Immature natural killer cell (primary cell): ENCODE results near the gene TTL. TPM values are rescaled to one million over a fixed set of nuclear protein-coding genes. Genes with fewer than 3 reads are reported as not detected.
A peak's percentile ranks its signal among the peaks of the same experiment; 100 is the strongest.

Experiments used
- DNase-seq, 3 donors: peaks; one replicate each; pipeline ENCODE4 v3.0.0; 2022; ENCODE audit warnings: mixed read lengths in 1 of 3
- H3K27ac Mint-ChIP-seq, 6 donors: one replicate each; pipeline ENCODE4 v1.8.0; 2020; ENCODE audit warnings: mixed read lengths in 6 of 6, mild to moderate bottlenecking in 5 of 6, inconsistent platforms in 4 of 6, moderate library complexity in 3 of 6
- H3K27me3 Mint-ChIP-seq, 3 donors: one replicate each; pipeline ENCODE4 v1.8.0; 2020 to 2021; ENCODE audit warnings: low read depth in 3 of 3, mild to moderate bottlenecking in 3 of 3, mixed read lengths in 3 of 3, moderate library complexity in 3 of 3, inconsistent platforms in 1 of 3
- H3K36me3 Mint-ChIP-seq, 3 donors: one replicate each; pipeline ENCODE4 v1.8.0; 2020; ENCODE audit warnings: mixed read lengths in 3 of 3, inconsistent platforms in 2 of 3, mild to moderate bottlenecking in 2 of 3
- H3K4me1 Mint-ChIP-seq, 2 donors: one replicate each; pipeline ENCODE4 v1.8.0; 2020; ENCODE audit warnings: inconsistent platforms in 2 of 2, mild to moderate bottlenecking in 2 of 2, mixed read lengths in 2 of 2, moderate library complexity in 1 of 2
- H3K4me3 Mint-ChIP-seq, 5 donors: one replicate each; pipeline ENCODE4 v1.8.0; 2020; ENCODE audit warnings: mild to moderate bottlenecking in 5 of 5, mixed read lengths in 5 of 5, inconsistent platforms in 3 of 5, moderate library complexity in 3 of 5
- H3K9me3 Mint-ChIP-seq, 6 donors: one replicate each; pipeline ENCODE4 v1.8.0; 2020; ENCODE audit warnings: mild to moderate bottlenecking in 6 of 6, mixed read lengths in 6 of 6, inconsistent platforms in 4 of 6, moderate library complexity in 3 of 6
- polyA plus RNA-seq, 3 donors: library from polyadenylated mRNA; unstranded; fragments of 300-500 nt; fragmentation: Illumina TruSeq; gene quantifications; one replicate each; pipeline ENCODE4 v1.2.3, GENCODE V29; 2021

Gene TTL
- polyA plus RNA-seq, 3 donors from 2014 or later = 1.6 to 2.1 (median 1.7) TPM

DNA sequence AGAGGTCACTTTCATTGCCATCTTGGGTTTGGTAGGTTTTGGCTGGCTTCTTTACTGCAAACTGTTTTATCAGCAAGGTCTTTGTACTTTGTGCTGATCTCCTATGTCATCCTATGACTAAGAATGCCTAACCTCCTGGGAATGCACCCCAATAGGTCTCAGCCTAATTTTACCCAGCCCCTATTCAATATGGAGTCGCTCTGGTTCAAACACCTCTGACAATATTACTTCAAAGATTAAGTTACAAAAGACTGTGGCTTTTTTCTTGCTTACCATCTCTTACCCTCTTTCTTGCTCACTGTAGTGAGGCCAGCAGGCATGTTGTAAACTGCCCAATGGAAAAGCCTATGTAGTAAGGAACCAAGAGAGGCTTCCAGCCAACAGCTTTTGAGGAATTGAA is 30.6 kb upstream of the TTL start:
- no peak for DNase-seq
- Mint-ChIP-seq H3K4me1 (no peaks in the 10 kb centered on the region), H3K4me3 (no peak overlapping the region), H3K27me3 (peaks cover 0 to 5% (median 0%) of the 10 kb centered on the region in 3 donors), H3K9me3 (no peaks in the 10 kb centered on the region), H3K27ac (no peak overlapping the region), H3K36me3 (no peaks in the 10 kb centered on the region)

DNA sequence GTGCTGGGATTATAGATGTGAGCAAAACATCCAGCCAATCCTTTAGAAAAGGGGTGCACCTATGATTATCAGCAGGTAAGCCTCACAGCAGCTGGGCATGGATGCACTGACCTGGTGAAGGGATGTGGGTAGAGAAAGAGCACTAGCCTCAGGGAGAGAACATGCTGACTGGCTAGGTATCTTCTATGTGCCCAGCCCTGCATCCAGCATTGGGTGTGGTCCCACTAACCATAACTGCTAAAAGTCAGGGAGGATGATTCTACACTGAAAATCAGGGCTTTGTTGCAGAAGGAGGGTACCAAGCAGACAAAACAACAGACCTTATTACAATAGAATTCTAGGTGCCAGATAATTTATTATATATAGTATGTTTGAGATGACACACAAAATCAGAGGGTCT is 27.4 kb upstream of the TTL start:
- Mint-ChIP-seq H3K4me1 (no peaks in the 10 kb centered on the region), H3K9me3 (no peaks in the 10 kb centered on the region), H3K27me3 (peaks cover 0 to 3% (median 3%) of the 10 kb centered on the region in 3 donors), H3K27ac (no peak overlapping the region), H3K4me3 (no peak overlapping the region), H3K36me3 (no peaks in the 10 kb centered on the region)
- no peak for DNase-seq

DNA sequence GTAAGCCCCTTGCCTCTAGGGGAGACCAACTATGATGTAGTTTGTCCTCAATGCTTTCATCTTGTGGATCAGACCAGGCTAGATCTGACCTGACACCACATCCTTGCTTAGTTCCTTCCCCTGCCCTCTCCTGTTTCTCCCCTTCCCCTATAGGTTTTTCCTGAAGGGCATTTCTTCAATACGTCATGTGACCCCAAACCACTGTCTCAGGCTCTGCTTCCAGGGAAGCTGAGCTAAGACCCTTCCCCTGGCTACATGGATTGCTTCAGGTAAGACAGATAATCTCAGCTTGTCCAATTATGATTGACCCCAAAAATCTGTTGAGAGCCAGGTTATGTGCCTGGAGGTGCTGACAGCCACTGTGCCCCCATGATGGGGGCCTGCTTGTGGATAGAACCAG is 22.6 kb upstream of the TTL start:
- Mint-ChIP-seq H3K36me3 (no peaks in the 10 kb centered on the region), H3K27ac (no peak overlapping the region), H3K4me1 (no peaks in the 10 kb centered on the region), H3K4me3 (no peak overlapping the region), H3K9me3 (peaks cover 0 to 1% (median 0%) of the 10 kb centered on the region in 6 donors), H3K27me3 (peaks cover 0 to 16% (median 4%) of the 10 kb centered on the region in 3 donors)
- no peak for DNase-seq

DNA sequence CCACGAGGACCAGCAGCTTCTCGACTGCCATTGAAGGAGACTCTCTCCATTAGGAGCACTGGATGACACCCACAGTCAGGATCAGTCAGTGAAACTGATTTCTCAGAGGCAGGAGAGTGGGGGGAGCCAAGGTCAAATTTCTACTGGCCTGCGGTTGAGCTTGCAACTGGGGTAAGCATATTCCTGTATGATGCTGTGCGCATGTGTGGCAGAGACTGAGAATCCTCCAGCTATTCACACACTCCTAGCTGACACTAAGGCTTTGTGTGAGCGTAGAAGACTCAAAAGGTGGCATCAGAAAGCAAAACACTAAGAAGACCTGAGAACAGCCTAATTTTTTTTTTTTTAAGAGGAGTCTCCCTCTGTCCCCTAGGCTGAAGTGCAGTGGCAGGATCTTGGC is 19.8 kb upstream of the TTL start:
- DNase-seq = no peak
- H3K4me1 Mint-ChIP-seq = no peaks in the 10 kb centered on the region
- H3K4me3 Mint-ChIP-seq = no peak overlapping the region
- peaks cover 0 to 1% (median 0%) of the 10 kb centered on the region in 6 donors for H3K9me3 Mint-ChIP-seq
- no peaks in the 10 kb centered on the region for H3K36me3 Mint-ChIP-seq
- peaks cover 0 to 18% (median 2%) of the 10 kb centered on the region in 3 donors for H3K27me3 Mint-ChIP-seq
- no peak overlapping the region for H3K27ac Mint-ChIP-seq

DNA sequence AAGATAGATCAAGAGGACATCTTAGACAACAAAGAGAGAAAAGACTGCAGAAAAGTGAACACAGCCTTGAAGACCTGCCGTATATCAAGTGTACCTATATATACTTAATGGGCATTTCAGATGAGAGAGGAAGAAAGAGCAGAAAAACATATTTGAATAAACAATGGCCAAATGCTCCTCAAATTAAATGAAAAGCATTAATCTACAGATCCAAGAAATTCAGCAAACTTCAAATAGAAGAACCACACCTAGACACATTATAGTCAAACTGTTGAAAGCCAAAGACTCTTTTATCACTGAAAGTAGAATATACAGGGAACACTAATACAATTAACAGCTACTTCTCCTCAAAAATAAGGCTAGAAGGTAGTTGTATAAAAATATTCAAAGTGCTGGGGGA is 18.7 kb upstream of the TTL start:
- Mint-ChIP-seq H3K4me1 (no peaks in the 10 kb centered on the region), H3K27ac (no peak overlapping the region), H3K9me3 (peaks cover 0 to 1% (median 0%) of the 10 kb centered on the region in 6 donors), H3K27me3 (peaks cover 0 to 21% (median 2%) of the 10 kb centered on the region in 3 donors), H3K36me3 (peaks cover 0 to 3% (median 0%) of the 10 kb centered on the region in 3 donors), H3K4me3 (no peak overlapping the region)
- DNase-seq = no peak

DNA sequence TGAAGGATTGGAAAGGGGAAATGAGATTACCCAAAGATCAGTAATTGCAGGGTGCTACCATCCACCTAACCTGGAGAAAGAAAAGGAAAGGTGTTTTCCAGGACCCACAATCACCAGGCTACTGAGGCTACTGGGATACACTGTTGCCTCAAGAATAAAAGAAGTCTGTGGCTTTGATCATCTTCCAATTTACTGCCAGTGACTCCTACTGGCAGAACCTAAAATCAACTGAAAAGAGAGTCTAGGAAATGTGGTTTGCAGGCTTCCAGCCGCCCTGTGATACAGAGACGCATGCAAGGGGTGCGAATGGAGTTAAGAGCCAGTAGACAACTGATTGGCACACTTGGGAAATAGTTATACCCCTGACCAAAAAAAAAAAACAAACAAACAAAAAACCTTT is 16.6 kb upstream of the TTL start:
- no peaks in the 10 kb centered on the region for H3K4me1 Mint-ChIP-seq
- no peak overlapping the region for H3K4me3 Mint-ChIP-seq
- H3K36me3 Mint-ChIP-seq = peaks cover 0 to 3% (median 0%) of the 10 kb centered on the region in 3 donors
- no peak for DNase-seq
- H3K27ac Mint-ChIP-seq = no peak overlapping the region
- H3K27me3 Mint-ChIP-seq = peaks cover 2 to 18% (median 2%) of the 10 kb centered on the region in 3 donors
- H3K9me3 Mint-ChIP-seq = peaks cover 0 to 1% (median 0%) of the 10 kb centered on the region in 6 donors

DNA sequence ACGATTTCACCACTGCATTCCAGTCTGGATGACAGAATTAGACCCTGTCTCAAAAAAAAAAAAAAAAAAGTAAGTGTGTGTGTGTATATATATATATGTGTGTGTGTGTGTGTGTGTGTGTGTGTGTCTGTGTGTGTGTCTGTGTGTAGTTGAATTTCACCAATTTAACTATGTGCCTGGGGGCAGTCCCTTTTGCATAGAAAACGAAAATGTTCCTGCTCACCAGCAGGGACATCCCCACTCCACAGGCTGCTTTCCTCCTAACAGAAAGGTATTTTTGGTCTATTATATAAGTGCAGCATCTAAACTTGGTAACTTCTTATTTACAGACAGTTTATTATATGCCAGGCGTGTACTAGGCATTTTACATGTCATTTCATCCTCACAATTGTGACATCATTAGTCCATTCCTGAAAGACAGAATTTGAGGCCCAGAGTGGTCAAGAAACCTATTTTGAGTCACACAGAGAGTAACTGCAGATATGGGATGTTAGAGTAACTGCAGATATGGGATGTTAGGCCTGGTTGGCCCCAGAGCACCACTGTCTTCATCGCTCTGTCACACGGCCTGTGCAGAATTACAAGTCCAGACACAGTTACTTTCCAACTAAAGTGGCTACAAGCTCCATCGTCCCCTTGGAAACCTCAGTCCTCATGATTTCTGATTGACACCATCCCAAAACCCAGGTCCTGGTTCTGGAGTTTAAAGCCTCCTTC is 9.3 kb upstream of the TTL start:
- Mint-ChIP-seq H3K27ac (no peak overlapping the region), H3K4me1 (no peaks in the 10 kb centered on the region), H3K4me3 (no peak overlapping the region), H3K9me3 (no peaks in the 10 kb centered on the region), H3K36me3 (no peaks in the 10 kb centered on the region), H3K27me3 (peaks cover 1 to 4% (median 2%) of the 10 kb centered on the region in 3 donors)
- DNase-seq = no peak

DNA sequence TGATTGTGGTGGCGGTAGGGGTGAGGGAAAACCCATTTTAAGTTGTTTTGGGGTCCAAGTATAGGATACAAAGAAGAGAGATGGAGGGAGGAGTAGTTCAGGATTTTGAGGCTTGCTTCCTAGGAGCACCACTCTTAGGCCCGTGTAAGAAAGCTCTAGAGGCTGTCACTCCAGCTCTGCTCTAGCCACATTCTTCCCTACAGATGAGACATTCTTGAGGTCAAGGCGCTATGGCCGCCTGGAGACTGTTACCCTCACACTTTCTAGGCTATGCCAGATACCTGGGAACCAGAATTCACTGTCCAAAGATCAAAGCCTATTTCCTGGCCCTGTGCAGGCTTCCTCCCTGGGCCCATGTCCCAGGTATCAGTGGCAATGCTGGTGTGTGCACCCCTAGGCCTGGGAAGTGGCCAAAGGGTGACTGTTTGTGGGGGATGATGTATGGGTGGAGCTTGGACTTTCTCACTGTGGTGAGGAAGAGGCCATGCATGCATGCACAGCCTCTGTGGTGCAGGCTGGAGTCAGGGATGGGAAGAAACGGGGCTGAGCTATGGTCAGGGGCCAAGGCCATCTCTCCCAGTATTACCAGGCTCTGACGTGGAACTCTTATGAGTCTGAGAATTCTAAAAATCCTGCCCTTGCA is 7.0 kb upstream of the TTL start:
- no peaks in the 10 kb centered on the region for H3K36me3 Mint-ChIP-seq
- H3K27ac Mint-ChIP-seq = no peak overlapping the region
- H3K27me3 Mint-ChIP-seq = peaks cover 0 to 3% (median 0%) of the 10 kb centered on the region in 3 donors
- no peak for DNase-seq
- no peak overlapping the region for H3K4me3 Mint-ChIP-seq
- no peaks in the 10 kb centered on the region for H3K9me3 Mint-ChIP-seq
- H3K4me1 Mint-ChIP-seq = no peaks in the 10 kb centered on the region

DNA sequence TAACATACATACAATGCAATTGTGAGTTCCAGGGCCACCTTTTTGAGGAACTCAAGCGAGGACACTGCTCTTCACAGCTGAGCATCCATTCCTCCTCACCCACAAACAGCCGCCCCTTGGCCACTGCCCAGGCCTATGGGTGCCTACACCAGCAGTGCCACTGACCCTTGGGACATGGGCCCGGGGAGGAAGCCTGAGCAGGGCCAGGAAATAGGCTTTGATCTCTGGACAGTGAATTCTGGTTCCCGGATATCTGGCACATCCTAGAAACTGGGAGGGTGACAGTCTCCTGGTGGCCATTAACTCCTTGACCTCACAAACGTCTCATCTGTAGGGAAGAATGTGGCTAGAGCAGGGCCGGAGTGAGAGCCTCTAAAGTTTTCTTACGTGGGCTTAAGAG is 5.5 kb upstream of the TTL start:
- H3K4me3 Mint-ChIP-seq = no peak overlapping the region
- no peak for DNase-seq
- H3K9me3 Mint-ChIP-seq = no peaks in the 10 kb centered on the region
- no peaks in the 10 kb centered on the region for H3K36me3 Mint-ChIP-seq
- peaks cover 2 to 8% (median 5%) of the 10 kb centered on the region in 3 donors for H3K27me3 Mint-ChIP-seq
- H3K27ac Mint-ChIP-seq = no peak overlapping the region
- peaks cover 13 to 14% of the 10 kb centered on the region in 2 donors for H3K4me1 Mint-ChIP-seq

DNA sequence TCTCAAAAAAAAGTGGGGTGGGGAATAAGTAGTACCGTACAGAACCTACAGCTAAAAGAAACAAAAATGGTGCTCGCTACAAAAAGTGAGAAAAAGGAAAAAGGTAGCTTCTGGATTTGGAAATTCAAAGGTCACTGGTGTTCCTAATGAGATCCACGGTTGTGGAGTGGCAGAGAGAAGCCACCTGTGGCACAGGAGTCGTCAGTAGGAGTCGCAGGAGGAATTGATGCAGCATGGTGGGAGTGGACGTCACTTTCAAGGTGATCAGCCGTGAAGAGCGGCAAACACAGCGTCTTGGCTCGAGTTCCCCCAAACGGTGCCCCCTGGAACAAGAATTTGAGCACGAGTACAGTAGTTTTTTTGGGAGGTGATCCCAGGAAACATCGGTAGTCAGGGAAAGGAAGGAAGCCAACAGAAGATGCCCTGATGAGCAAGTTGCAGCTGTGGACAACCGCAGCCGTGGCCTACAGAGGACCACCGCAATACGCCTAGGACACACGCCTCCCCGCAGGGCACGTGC is 1.4 kb upstream of the TTL start:
- H3K4me3 Mint-ChIP-seq = peak overlapping the region; percentile 92 to 97 (median 94)
- peaks cover 2 to 13% (median 4%) of the 10 kb centered on the region in 3 donors for H3K27me3 Mint-ChIP-seq
- H3K9me3 Mint-ChIP-seq = no peaks in the 10 kb centered on the region
- H3K27ac Mint-ChIP-seq = peak overlapping the region; percentile 63 to 92 (median 89)
- no peaks in the 10 kb centered on the region for H3K36me3 Mint-ChIP-seq
- peaks cover 29 to 32% of the 10 kb centered on the region in 2 donors for H3K4me1 Mint-ChIP-seq
- no peak for DNase-seq

DNA sequence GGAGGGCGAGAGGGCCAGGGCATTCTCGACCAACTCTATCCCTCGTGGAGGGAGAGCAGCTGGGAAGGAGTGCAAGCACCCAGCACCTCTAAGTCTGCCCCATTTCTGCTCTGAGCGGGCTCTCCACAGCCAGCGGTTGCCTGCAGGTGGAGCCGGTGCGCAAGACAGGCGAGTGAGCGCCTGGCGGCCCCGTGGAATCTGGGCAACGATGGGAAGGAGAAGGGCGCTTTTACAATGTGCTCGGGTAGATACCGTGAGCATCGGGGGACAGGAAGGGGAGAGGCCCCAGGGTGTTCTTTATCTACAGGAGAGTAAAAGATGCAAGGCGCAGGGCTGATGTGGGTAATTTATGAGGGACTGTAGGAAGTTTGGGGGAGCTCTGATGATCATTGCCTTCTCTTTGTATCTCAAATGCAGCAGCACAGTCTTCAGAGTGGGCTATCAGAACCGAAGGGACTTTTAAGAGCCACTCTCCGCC is 867 bp upstream of the TTL start:
- peak overlapping the region; percentile 92 to 97 (median 94) for H3K4me3 Mint-ChIP-seq
- peak; percentile 68 to 76 (median 74) for DNase-seq
- no peaks in the 10 kb centered on the region for H3K36me3 Mint-ChIP-seq
- no peaks in the 10 kb centered on the region for H3K9me3 Mint-ChIP-seq
- peaks cover 30 to 32% of the 10 kb centered on the region in 2 donors for H3K4me1 Mint-ChIP-seq
- H3K27me3 Mint-ChIP-seq = peaks cover 2 to 13% (median 4%) of the 10 kb centered on the region in 3 donors
- H3K27ac Mint-ChIP-seq = peak overlapping the region; percentile 89 to 93 (median 92)

DNA sequence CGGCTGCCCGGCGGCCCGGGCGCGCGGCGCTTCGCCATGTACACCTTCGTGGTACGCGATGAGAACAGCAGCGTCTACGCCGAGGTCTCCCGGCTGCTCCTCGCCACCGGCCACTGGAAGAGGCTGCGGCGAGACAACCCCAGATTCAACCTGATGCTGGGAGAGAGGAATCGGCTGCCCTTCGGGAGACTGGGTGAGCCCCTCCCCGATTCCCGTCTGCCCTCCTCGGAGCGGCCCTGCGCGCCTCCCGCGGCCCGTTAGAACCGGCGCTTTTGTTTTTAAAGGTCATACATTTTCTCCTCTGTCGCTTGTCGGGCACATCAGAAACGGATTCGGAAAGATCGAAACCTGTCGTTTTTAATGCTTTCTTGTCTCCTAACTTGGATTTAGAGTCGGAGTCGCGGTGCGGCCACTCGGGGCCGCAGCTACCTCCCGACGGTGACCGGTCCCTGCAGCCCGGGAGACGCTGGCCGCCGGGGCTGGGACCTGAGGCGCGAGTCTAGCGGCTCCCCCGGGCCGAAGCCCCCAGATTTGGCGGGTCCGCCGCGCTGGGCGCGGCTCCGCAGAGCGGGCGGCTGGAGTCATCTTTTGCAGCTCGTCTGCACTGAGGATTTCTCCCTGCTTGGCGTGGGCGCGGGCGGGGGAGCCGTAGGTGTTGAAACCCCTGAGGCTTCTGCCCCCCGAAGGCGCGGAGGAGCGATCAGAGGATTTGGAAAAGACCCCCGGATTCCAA is 519 bp downstream of the TTL start:
- H3K4me1 Mint-ChIP-seq = peaks cover 30 to 32% of the 10 kb centered on the region in 2 donors
- peak overlapping the region; percentile 74 to 90 (median 85) for H3K27ac Mint-ChIP-seq
- H3K36me3 Mint-ChIP-seq = no peaks in the 10 kb centered on the region
- H3K27me3 Mint-ChIP-seq = peaks cover 2 to 13% (median 4%) of the 10 kb centered on the region in 3 donors
- peak; percentile 3 to 27 (median 10) for DNase-seq
- no peaks in the 10 kb centered on the region for H3K9me3 Mint-ChIP-seq
- peak overlapping the region; percentile 91 to 98 (median 94) for H3K4me3 Mint-ChIP-seq

DNA sequence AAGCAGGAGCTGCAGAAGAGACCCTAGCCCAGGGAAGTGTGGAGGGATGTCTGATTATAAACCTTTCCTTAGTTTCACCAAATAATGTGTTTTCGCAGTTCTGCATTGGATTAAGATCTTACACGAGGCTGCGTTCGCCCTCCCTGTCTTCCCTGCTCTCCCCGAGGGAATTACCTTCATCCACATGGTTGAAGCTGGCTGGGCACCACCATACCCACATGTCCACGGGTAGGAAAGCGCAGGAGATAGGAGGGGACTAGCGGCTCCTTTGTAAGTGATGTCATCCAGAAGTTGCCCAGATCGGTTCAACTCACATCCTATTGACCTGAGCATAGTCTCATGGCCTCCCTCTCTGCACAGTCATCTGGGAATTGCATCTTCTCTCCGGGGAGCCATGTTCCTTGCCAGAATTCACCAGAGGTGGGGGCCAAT is 1.1 kb downstream of the TTL start:
- H3K27me3 Mint-ChIP-seq = peaks cover 2 to 13% (median 4%) of the 10 kb centered on the region in 3 donors
- H3K9me3 Mint-ChIP-seq = no peaks in the 10 kb centered on the region
- peak overlapping the region in 5 of 6 donors; percentile 51 to 86 (median 67) for H3K27ac Mint-ChIP-seq
- H3K4me1 Mint-ChIP-seq = peaks cover 30 to 32% of the 10 kb centered on the region in 2 donors
- peak overlapping the region; percentile 91 to 98 (median 94) for H3K4me3 Mint-ChIP-seq
- DNase-seq = no peak
- H3K36me3 Mint-ChIP-seq = no peaks in the 10 kb centered on the region
